Myocyte (in vitro differentiated cells): ENCODE measurements around the gene CSPG4. TPM values are rescaled to one million over a fixed set of nuclear protein-coding genes. Genes with fewer than 3 reads are reported as not detected.
A peak's percentile ranks its signal among the peaks of the same experiment; 100 is the strongest.
"Not testable (repeated sequence)": the region's sequence is repeated elsewhere in the genome, so short reads cannot be mapped to it uniquely, and the experiment has no call there.

ENCODE experiments used
- DNase-seq: peaks from one replicate; pipeline ENCODE4 v3.0.0-alpha.2; 2012; ENCODE audit warnings: low read depth
- total RNA-seq: library from RNA; depleted of rRNA; stranded (reverse); fragments of >200 nt; gene quantifications from 2 replicates; pipeline ENCODE4 v1.2.3, GENCODE V29; 2014

The CSPG4 gene
- total RNA-seq, 1 donor from 2014 or later: 19.6 TPM

- no peak for DNase-seq
These were observed 13.3 kb upstream of the CSPG4 start for GRCh38 chr15:75725719-75726607.

GRCh38 chr15:75725006-75725718 lies 12.5 kb upstream of the CSPG4 start:
- no peak for DNase-seq

- DNase-seq: peak; percentile 86
These were observed 11.4 kb upstream of the CSPG4 start for GRCh38 chr15:75723847-75724660.

- DNase-seq: no peak
These were observed 10.7 kb upstream of the CSPG4 start for GRCh38 chr15:75723171-75723846.

- DNase-seq: no peak
These were observed 9.5 kb upstream of the CSPG4 start for GRCh38 chr15:75721923-75722870.

GRCh38 chr15:75721480-75721922 lies 8.9 kb upstream of the CSPG4 start:
- no peak for DNase-seq

- DNase-seq: peak; percentile 69
These were observed 8.3 kb upstream of the CSPG4 start for GRCh38 chr15:75720787-75721479.

GRCh38 chr15:75720297-75720696 lies 7.6 kb upstream of the CSPG4 start:
- no peak for DNase-seq

GRCh38 chr15:75718328-75718727 lies 5.7 kb upstream of the CSPG4 start:
- DNase-seq: peak; percentile 46

- DNase-seq: peak; percentile 41
These were observed 4.4 kb upstream of the CSPG4 start for GRCh38 chr15:75717001-75717400.

GRCh38 chr15:75716249-75716950 lies 3.8 kb upstream of the CSPG4 start:
- not testable (repeated sequence) for DNase-seq

- DNase-seq: peak; percentile 49
These were observed 2.7 kb upstream of the CSPG4 start for GRCh38 chr15:75715312-75715832.

- no peak for DNase-seq
These were observed 1.5 kb upstream of the CSPG4 start for GRCh38 chr15:75714195-75714594.

GRCh38 chr15:75713338-75713895 lies 769 bp upstream of the CSPG4 start:
- no peak for DNase-seq

GRCh38 chr15:75711495-75711894 lies 1.2 kb downstream of the CSPG4 start:
- DNase-seq: not testable (repeated sequence)

- DNase-seq: not testable (repeated sequence)
These were observed 1.8 kb downstream of the CSPG4 start for GRCh38 chr15:75710874-75711273.

GRCh38 chr15:75709458-75709857 lies 3.2 kb downstream of the CSPG4 start:
- DNase-seq: not testable (repeated sequence)

- no peak for DNase-seq
These were observed 6.0 kb downstream of the CSPG4 start for GRCh38 chr15:75706682-75706954.
